SK-N-SH treated with all-trans-retinoic acid at 6 μM for 48 hours (cell line): ENCODE measurements around the gene SLC6A7.

Experiments
- ARNTL ChIP-seq: fragments of 450-650 bp; formaldehyde crosslinking; IDR thresholded peaks from 2 replicates; pipeline ENCODE4 v1.5.0; 2020; ENCODE audit warnings: low read depth, mild to moderate bottlenecking, moderate library complexity, borderline replicate concordance
- BACH2 ChIP-seq: fragments of 250-450 bp; sonication (Bioruptor Pico); IDR thresholded peaks from 2 replicates; pipeline ENCODE4 v1.9.0; 2021; ENCODE audit warnings: mild to moderate bottlenecking, borderline replicate concordance
- ESRRG ChIP-seq: fragments of 250-450 bp; sonication (Bioruptor Pico); IDR thresholded peaks from 2 replicates; pipeline ENCODE4 v1.6.1; 2021; ENCODE audit warnings: mild to moderate bottlenecking
- GLIS3 ChIP-seq: fragments of 250-450 bp; sonication (Bioruptor Pico); IDR thresholded peaks from 2 replicates; pipeline ENCODE4 v1.5.0; 2020; ENCODE audit warnings: mild to moderate bottlenecking, moderate library complexity
- ISL1 ChIP-seq: fragments of 250-450 bp; sonication (Bioruptor Pico); IDR thresholded peaks from 2 replicates; pipeline ENCODE4 v2.1.2; 2022; ENCODE audit warnings: mild to moderate bottlenecking, moderate library complexity
- OSR1 ChIP-seq: fragments of 250-450 bp; sonication (Bioruptor Pico); IDR thresholded peaks from 2 replicates; pipeline ENCODE4 v1.8.0; 2022; ENCODE audit warnings: moderate library complexity, mild to moderate bottlenecking, inconsistent platforms
- PPARA ChIP-seq: fragments of 250-450 bp; sonication (Bioruptor Pico); IDR thresholded peaks from 2 replicates; pipeline ENCODE4 v1.5.0; 2020; ENCODE audit warnings: mild to moderate bottlenecking, borderline replicate concordance
- RARB ChIP-seq: fragments of 250-450 bp; sonication (Bioruptor Pico); IDR thresholded peaks from 2 replicates; pipeline ENCODE4 v1.8.0; 2021; ENCODE audit warnings: mild to moderate bottlenecking, moderate library complexity
- TOX ChIP-seq: fragments of 250-450 bp; sonication (Bioruptor Pico); IDR thresholded peaks from 2 replicates; pipeline ENCODE4 v1.8.0; 2021; ENCODE audit warnings: mild to moderate bottlenecking, moderate library complexity, borderline replicate concordance
- ZC3H10 ChIP-seq: fragments of 250-450 bp; sonication (Bioruptor Pico); IDR thresholded peaks from 2 replicates; pipeline ENCODE4 v1.5.1; 2021; ENCODE audit warnings: mild to moderate bottlenecking, moderate library complexity
- ZFP30 ChIP-seq: fragments of 450-650 bp; formaldehyde crosslinking; IDR thresholded peaks from 2 replicates; pipeline ENCODE4 v1.5.0; 2022; ENCODE audit warnings: mild to moderate bottlenecking, moderate library complexity
- TF ChIP-seq, protein P1 (sequence below): fragments of 250-450 bp; sonication (Bioruptor Pico); IDR thresholded peaks from 2 replicates; pipeline ENCODE4 v1.5.1; 2021; ENCODE audit warnings: mild to moderate bottlenecking, moderate library complexity
- TF ChIP-seq, protein P2 (sequence below): fragments of 250-450 bp; sonication (Bioruptor Pico); IDR thresholded peaks from 2 replicates; pipeline ENCODE4 v1.5.1; 2020; ENCODE audit warnings: low read depth, mild to moderate bottlenecking, moderate library complexity

DNA sequence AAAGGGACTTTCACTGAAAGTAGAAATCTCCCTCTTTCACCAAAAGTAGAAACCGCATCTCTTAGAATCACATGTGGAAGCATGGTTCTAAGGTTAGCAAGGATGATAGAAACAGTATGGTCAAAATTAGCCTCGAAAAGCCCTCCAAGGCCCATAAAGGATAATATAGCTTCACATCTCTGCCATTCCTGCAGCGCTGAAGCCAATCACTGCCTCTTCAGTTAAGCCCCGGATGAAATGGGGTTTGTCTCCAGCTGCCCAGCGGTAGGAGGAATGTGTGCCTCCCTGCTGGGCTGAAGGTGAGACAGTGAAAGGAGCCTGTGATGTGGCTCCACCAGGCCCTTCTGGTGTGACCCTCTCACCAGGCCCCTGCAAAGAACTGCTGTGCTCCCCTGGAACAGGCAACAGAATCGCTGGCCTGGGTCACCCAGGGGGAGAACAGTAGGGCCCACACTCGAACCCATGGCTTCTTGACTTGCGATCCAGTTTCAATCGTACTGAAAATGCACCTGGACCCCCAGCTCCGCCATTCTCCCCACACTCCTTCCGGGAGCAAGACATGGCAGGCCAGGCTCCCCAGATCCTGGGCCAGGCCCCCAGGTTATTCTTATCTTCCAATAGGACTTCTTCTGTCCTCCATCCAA, 52.5 kb downstream of the SLC6A7 start:
- no peak for TF ChIP-seq ISL1
- TF ChIP-seq ARNTL (CRISPR knock-in tag): no peak
- TF ChIP-seq OSR1 (CRISPR knock-in tag): no peak
- TF ChIP-seq, protein P1, sequence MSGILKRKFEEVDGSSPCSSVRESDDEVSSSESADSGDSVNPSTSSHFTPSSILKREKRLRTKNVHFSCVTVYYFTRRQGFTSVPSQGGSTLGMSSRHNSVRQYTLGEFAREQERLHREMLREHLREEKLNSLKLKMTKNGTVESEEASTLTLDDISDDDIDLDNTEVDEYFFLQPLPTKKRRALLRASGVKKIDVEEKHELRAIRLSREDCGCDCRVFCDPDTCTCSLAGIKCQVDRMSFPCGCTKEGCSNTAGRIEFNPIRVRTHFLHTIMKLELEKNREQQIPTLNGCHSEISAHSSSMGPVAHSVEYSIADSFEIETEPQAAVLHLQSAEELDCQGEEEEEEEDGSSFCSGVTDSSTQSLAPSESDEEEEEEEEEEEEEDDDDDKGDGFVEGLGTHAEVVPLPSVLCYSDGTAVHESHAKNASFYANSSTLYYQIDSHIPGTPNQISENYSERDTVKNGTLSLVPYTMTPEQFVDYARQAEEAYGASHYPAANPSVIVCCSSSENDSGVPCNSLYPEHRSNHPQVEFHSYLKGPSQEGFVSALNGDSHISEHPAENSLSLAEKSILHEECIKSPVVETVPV (CRISPR knock-in tag): no peak
- TF ChIP-seq, protein P2, sequence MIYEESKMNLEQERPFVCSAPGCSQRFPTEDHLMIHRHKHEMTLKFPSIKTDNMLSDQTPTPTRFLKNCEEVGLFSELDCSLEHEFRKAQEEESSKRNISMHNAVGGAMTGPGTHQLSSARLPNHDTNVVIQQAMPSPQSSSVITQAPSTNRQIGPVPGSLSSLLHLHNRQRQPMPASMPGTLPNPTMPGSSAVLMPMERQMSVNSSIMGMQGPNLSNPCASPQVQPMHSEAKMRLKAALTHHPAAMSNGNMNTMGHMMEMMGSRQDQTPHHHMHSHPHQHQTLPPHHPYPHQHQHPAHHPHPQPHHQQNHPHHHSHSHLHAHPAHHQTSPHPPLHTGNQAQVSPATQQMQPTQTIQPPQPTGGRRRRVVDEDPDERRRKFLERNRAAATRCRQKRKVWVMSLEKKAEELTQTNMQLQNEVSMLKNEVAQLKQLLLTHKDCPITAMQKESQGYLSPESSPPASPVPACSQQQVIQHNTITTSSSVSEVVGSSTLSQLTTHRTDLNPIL (CRISPR knock-in tag): no peak
- no peak for TF ChIP-seq ZFP30 (CRISPR knock-in tag)
- no peak for TF ChIP-seq ESRRG (CRISPR knock-in tag)
- no peak for TF ChIP-seq PPARA (CRISPR knock-in tag)
- no peak for TF ChIP-seq BACH2 (CRISPR knock-in tag)
- TF ChIP-seq GLIS3: no peak
- TF ChIP-seq ZC3H10 (CRISPR knock-in tag): no peak
- no peak for TF ChIP-seq RARB (CRISPR knock-in tag)
- no peak for TF ChIP-seq TOX
